Activated CD4-positive, alpha-beta T cell treated with anti-CD3 and anti-CD28 coated beads for 4 hours (primary cell): ENCODE measurements around the gene IKZF3.
"Not testable (repeated sequence)": the region's sequence is repeated elsewhere in the genome, so short reads cannot be mapped to it uniquely, and the experiment has no call there.

Experiments used
- DNase-seq, 2 donors: peaks; one replicate each; pipeline ENCODE4 v3.0.0-alpha.2; 2020

IKZF3 gene

DNA sequence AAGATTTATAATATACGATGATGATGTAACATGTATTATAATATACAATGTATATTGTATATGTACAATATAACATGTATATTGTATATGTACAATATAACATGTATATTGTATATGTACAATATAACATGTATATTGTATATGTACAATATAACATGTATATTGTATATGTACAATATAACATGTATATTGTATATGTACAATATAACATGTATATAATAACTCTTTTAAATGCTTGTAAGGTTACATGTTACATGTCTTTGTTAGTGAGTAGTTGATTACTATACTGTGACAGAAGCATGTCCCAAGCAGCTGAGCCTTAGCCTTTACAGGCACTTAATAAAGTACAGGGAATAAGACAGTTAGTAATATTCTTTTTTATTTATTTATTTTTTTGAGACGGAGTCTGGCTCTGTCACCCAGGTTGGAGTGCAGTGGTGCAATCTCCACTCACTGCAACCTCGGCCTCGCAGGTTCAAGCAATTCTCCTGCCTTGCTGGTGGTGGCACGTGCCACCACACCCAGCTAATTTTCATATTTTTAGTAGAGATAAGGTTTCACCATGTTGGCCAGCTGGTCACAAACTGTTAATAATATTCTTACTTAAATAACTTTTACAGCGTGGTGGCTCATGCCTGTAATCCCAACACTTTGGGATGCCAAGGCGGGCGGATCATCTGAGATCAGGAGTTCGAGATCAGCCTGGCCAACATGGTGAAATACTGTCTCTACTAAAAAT lies 8.0 kb downstream of the IKZF3 start:
- not testable (repeated sequence) for DNase-seq

DNA sequence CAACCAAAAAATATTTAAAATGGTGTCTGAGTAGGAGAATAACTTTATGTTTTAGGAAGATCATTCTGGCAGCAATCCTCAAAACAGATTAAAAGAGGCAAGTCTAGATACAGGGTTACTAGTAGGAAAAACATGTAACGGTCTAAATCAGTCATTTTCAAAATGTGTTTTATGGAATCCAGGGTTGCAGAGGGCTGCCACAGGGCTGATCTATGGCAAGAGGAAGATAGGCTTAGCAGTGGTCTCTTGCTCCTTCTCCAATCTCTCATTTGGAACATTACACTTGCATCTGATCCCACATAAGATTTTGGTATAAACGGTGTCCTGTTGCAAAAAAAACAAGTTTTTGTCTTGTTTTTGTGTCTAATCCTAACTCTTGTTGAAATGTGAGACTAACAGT lies 9.2 kb downstream of the IKZF3 start:
- DNase-seq: no peak

DNA sequence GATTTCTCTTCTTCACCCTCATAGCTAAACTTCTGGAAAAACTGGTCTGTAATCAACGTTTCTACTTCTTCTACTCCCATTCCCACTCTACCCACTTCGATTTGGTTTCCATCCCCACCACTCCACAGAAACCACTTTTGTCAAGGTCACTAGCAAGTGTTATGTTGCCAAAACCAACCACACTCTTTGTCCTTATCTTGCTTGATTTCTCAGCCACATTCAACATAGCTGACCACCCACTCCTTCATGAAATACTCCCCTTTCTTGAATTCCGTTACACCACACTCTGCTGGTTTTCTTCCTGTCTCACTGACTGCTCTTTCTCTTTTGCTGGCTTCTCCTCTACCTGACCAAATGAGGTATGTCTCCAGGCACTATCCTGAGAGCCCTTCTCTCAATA lies 11.9 kb downstream of the IKZF3 start:
- no peak for DNase-seq

DNA sequence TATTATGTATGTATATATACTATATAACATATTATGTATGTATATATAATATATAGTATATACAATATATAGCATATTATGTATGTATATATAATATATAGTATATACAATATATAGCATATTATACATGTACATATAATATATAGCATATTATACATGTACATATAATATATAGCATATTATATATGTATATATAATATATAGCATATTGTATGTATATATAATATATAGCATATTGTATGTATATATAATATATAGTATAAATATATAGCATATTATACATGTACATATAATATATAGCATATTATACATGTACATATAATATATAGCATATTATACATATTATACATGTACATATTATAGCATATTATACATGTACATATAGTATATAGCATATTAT lies 13.9 kb downstream of the IKZF3 start:
- DNase-seq: not testable (repeated sequence)

DNA sequence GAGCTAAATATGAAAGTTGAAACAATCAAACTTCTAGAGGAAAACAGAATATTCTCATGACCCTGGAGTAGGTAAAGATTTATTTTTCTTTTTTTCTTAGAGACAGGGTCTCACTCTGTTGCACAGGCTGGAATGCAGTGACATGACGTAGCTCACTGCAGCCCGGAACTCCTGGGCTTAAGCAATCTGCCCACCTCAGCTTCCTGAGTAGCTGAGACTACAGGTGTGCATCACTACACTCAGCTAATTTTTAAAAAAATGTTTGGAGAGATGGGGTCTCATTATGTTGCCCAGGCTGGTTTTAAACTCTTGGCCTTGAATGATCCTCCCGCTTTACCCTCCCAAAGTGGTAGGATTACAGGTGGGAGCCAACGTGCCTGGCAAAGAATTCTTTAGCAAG lies 15.5 kb downstream of the IKZF3 start:
- DNase-seq: no peak

DNA sequence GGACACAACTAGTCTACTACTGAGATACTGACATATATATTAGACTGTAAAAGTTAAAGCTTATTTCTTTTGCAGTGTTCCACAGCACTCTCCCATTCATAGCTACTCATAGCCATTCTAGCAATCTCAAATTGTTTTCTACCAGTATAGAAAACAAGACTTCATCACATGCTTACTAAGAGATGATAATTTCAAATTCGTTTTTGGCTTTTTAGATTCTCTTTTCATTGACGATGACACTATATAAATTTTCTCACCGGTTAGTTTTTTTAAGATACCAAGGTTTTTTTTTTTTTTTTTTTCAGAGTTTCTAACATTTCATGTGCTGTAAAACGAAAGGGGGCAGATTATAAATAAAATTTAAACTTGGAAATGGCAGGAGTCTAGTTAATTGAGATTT lies 17.9 kb downstream of the IKZF3 start:
- no peak for DNase-seq

DNA sequence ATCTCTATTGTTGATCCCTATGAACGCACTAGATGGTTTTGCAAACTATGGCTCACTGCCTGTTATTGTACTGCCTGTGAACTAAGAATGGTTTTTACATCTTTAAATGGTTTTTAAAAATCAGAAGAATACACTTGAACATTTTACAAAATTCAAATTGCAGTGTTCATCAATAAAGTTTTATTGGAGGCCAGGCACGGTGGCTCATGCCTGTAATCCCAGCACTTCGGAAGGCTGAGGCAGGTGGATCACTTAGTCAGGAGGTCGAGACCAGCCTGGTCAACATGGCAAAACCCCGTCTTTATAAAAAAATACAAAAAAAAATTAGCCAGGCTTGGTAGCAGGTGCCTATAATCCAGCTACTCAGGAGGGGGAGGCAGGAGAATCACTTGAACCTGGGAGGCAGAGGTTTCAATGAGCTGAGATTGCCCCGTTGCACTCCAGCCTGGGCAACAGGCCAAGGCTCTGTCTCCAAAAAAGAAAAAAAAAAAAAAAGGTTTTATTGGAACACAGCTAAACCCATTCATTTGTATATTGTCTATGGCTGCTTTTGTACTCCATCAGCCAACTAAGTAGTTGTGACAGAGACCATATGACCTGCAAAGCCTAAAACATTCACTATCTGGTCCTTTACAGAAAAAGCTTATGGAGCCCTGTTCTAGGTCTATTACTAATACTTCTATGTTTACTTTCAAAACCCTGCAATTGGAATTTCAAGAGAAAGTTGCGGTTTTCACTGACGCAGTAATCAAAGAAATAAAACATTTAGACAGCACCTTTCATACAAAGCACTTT lies 18.9 kb downstream of the IKZF3 start:
- DNase-seq: no peak

DNA sequence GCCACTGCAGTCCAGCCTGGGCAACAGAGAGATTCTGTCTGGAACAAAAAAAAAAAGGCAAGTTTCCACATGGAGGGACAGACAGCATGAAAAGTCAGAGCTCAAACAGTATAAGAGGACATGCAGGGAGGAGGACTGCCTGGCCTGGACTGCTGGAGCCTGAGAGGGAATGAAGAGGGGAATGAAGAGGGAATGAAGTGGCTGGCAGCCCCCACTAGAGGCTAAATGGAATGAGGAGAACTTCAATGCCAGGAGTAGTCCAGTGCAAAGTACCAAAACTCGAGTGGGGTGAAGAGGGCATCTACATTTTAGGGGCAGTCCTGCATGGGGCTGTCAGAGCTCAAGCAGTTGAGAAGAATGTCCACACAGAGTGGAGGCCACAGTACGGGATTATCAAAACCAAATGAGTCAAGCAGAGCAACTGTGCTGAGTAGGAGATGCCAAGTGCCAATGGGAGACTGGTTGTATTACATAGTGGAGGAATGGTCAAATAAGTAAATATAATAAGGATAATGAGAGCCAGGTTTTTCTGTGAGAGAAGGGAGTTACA lies 22.9 kb downstream of the IKZF3 start:
- DNase-seq: no peak

DNA sequence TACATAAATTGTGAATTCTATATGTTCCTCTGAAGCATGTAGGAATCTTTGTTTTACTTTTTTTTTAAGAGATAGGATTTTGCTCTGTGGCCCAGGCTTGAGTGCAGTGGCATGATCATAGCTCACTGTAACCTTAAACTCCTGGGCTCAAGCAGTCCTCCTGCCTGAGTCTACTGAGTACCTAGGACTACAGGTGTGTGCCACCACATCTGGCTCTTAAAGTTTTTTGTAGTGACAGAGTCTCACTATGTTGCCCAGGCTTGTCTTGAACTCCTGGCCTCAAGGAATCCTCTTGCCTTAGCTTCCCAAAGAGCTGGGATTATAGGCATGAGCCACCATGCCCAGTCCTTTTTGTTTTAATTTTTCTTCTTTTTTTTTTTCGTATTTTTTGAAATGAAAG lies 25.3 kb downstream of the IKZF3 start:
- no peak for DNase-seq

DNA sequence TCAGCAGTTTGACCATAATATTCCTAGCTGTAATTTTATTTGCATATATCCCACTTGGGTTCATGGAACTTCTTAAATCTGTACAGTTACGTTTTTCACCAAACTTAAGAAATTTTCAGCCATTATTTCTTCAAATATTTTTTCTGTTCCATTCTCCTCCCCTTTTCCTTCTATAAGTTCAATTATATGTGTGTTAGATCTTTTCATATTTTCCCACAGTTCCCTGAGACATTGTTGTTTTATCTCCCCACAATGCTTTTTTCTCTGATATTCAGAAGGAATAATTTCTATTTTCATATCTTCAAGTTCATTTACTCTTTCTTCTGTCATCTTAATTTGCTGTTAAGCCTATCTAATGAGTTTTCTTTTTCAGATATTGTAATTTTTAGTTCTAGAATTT lies 26.1 kb downstream of the IKZF3 start:
- DNase-seq: no peak

DNA sequence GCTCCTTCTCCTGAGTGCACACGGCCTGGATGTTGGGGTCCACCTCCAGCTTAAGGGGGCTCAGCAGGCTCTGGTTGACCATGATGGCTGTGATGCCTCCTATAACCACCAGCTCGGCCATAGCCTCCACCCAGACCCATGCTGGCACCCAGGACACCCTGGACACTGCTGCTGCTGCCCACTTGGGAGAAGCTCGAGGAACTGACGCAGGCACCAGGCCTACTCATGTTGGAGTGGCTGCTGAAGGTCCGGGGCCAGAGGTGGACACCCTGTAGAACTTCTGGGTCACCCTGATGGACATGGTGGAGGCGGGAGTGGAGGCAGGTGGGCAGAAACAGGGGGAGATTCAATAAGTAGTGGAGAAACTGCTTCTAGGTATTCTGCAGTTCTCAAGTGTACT lies 28.0 kb downstream of the IKZF3 start:
- no peak for DNase-seq

DNA sequence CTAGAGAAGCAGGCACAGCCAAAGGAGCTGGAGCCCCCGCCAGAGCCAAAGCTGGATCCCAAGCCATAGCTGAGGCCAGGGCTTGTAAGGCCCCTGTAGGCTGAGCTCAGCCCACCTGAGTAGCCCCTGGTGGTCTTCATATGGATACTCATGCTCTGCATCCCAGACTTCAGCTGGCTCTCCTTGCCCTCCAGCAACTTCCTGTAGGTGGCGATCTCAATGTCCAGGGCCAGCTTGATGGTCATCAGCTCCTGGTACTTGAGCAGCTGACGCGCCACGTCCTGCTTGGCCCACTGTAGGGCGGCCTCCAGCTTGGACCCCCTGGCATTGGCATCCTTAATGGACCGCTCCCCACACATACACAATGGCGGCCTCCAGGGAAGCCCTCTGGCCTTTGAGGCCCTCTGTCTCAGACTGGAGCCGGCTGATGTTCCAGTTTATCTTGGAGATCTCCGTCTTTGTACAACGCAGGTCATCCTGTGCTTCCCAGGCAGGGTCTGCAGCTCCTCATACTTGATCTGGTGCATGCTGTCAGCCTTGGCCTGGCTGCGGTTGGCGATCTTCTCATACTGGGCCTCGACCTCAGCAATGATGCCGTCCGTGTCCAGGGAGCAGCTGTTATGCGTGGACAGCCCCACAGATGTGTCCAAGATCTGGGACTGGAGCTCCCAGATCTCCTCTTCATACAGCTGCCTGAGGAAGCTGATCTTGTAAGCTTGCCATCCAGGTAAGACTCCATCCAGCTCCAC lies 28.9 kb downstream of the IKZF3 start:
- DNase-seq: no peak

DNA sequence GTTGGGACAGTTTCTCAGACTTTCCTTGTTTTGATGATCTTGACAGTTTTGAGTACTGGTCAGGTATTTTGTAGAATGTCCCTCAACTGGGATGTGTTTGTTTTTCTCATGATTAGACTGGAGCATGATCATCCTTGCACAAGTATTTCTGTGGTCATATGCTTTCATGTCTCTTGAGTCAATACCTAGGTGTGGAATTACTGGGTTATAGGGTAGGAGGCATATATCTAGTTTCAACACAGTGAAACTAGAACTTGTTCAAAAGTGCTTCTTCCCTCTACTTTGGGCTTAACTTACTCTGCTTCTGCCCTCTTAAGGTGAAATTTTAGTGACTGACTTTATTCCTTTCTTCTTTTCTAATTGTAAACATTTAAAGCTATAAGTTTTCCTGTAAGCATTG lies 30.1 kb downstream of the IKZF3 start:
- DNase-seq: no peak

DNA sequence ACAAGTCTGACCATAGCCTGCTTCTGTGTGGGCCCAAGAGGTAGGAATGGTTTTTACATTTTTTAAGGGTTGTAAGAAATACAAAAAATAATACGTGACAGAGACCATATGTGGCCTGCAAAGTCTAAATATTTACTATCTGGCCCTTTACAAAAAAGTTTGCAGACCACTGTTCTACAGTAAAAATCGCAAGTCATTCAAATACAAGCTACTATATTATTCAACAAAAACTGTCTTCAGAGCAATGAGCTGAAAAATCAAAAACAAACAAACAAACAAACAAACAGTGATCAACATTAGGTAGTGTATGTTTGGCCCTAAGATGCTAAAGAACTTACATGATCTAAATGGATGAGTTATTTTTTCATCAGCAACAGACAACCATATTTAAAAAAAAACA lies 32.5 kb downstream of the IKZF3 start:
- no peak for DNase-seq

DNA sequence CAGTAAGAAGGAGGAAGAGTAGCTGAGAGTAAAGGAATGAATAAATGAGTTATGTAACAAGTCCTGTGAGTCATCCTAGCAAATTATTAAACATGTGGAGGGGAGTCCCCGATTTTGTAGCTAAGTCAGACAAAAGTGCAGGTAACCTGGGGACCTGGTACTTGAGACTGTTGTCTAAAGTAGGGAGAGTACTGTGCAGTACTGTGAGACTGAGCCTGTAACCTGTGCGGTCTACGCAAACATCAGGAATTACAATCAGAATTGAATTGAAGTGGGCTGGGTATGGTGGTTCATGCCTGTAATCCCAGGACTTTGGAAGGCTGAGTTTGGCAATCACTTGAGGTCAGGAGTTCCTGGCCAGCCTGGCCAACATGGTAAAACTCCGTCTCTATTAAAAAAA lies 35.7 kb downstream of the IKZF3 start:
- DNase-seq: no peak

DNA sequence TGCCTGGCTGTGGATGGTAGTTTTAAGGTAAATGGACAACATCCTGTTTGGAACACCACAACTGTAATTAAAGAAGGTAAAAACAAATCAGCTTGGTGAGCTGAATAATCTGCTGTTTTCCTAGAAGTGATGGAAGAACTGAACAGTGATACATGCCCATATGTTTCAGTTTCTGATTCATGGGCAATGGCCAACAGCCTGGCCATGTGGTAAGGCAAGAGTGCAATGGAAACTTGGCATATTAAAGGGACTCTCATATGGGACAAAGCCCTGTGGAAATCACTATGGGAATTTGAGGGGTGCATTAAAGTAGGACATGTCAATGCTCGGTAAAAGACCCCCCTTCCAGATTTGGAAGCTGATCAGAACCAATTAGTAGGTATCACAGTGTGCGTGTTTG lies 37.8 kb downstream of the IKZF3 start:
- no peak for DNase-seq

DNA sequence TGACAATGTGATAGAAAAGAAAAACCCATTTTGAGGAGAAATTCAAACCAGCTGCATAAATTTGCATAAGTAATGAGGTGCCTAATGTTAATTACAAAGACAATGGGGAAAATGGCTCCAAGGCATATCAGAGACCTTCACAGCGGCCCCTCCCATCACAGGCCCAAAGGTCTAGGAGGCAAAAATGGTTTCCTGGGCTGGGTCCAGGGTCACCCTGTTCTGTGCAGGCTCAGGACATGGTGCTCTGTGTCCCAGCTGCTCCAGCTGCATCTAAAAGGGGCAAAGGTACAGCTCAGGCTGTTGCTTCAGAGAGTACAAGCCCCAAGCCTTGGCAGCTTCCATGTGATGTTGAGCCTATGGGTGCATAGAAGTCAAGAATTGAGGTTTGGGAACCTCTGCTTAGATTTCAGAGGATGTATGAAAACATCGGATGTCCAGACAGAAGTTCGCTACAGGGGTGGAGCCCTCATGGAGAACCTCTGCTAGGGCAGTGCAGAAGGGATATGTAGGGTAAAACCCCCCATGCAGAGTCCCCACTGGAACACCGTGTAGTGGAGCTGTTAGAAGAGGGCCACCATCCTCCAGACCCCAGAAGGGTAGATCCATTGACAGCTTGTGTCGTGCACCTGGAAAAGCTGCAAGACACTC lies 40.6 kb downstream of the IKZF3 start:
- DNase-seq: no peak

DNA sequence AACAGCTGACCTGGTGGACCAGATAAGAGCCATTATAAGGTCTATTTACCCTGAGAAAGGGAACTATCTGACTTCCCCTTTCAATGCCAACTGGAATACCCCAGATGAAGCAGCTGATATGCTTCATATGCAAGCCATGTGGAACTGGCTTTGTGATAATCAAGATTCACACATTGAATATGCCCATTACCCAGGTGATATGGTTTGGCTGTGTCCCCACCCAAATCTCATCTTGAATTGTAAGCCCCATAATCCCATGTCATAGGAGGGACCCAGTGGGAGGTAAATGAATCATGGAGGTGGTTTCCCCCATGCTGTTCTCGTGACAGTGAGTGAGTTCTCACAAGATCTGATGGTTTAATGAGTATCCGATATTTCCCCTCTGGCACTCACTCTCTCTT lies 42.1 kb downstream of the IKZF3 start:
- no peak for DNase-seq

DNA sequence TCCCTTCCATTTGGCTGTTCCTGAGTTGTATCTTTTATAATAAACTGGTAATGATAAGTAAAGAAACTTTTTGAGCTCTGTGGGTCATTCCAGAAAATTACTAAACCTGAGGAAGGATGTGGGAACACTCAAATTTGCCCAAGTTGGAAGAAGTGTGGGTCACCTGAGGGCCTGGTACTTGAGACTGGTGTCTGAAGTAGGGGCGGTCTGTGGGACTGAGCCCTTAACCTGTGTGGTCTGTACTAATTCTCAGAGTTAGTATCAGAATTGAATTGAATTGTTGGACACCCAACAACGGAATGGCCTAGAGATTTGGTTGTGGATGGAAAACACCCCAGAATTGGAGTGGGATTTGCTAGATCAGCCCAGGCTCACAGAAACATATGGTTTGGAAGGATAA lies 43.1 kb downstream of the IKZF3 start:
- DNase-seq: no peak

DNA sequence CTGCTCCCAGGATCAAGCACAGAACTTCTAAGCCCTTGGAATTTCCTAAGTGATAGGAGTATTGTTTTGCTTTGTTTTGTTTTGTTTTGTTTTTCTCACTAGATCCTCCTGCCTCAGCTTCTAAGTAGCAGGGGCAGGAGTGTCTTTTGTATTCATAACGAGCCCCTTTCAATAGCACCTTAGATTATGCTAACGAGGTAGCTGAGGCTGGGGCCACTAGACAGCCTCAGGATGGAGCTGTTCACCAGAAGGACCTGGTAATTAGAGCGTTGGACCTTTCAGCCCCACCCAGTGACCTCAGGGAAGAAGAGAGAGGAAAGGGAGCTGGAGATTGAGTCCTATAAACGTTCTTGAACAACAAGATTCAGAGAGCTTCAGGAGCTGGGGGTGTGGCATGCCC lies 43.6 kb downstream of the IKZF3 start:
- no peak for DNase-seq

DNA sequence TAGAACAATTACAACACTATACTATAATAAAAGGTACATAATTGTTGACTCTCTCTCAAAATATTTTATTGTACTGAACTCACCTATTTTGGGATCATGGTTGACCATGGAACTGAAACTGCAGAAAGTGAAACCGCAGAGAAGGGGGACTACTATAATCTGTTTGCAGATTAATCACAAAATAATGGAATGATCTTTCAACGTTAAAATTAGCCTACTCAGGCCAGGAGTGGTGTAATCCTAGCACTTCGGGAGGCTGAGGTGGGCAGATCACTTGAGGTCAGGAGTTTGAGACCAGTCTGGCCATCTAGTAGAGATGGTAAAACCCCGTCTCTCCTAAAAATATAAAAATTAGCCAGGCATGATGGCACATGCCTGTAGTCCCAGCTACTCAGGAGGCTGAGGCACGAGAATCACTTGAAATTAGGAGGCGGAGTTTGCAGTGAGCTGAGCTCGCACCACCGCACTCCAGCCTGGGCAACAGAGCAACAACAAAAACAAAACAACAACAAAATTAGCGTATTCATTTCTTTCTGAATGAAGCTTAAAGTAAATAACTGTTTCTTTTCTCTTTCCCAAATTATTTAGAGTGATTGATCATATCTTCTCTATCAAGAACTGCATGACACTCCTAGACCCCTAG lies 45.6 kb downstream of the IKZF3 start:
- DNase-seq: no peak

DNA sequence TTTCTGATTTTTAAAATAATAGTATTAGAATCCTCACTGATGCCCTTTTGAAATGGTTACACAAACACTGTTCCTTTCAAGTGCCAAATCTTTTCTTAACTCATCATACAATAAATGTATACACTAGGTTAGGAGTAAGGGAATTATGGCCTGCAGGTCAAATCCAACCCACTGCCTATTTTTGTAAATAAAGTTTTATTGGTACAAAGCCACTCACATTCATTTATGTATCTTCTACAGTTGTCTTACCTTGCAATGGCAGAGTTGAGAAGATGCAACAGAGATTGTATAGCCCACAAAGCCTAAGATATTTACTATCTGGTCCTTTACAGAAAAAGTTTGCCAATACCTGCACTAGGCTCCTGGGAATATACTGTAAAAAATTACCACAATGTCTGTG lies 47.8 kb downstream of the IKZF3 start:
- DNase-seq: no peak

DNA sequence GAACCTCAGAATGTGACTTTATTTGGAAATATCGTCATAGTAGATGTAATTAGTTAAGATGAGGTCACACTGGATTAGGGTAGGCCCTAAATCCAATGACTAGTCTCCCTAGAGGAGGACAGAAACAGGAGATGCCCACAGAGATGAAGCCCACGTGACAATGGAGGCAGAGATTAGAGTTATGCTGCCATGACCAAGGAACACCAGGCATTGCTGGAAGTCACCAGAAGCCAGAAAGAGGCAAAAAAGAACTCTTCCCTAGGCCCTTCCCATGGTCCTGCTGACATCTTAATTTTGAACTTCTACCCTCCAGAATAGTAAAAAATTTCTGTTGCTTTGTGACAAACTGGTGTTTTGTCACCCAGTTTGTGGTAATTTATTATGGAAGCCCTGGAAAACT lies 49.6 kb downstream of the IKZF3 start:
- DNase-seq: no peak
